SK-N-MC (cell line): ENCODE measurements around the gene ALG1L2.
"Not testable (repeated sequence)": the region's sequence is repeated elsewhere in the genome, so short reads cannot be mapped to it uniquely, and the experiment has no call there.

Source experiments
- EZH2 ChIP-seq: fragments of 200-600 bp; sonication (generic); IDR thresholded peaks from one replicate; pipeline ENCODE4 v1.6.1; 2017; ENCODE audit warnings: antibody characterized with exemption
- POLR2AphosphoS5 ChIP-seq: IDR thresholded peaks from 2 replicates; pipeline ENCODE4 v1.6.1; 2012; ENCODE audit warnings: mild to moderate bottlenecking, low read depth, low read length, borderline replicate concordance

GRCh38 chr3:130112748-130113073 is 31.1 kb downstream of the ALG1L2 start:
- not testable (repeated sequence) for TF ChIP-seq POLR2AphosphoS5, EZH2
